Measurements from ENCODE around the gene PCSK5. TPM values are rescaled to one million over a fixed set of nuclear protein-coding genes. Genes with fewer than 3 reads are reported as not detected.

Gene PCSK5
- total and polyA plus RNA-seq, 2 of the 8 experiments (the other 6 are each of a cell fraction or from before 2014, with no cell fraction given): 5.5 to 10.7 TPM

- no peak overlapping the region for H2BK12ac ChIP-seq (ENCODE audit: low read depth, low read length)
These were observed 39.7 kb downstream of the PCSK5 start for GRCh38 chr9:75930190-75930589.

More at GRCh38 chr9:75930190-75930589, 39.7 kb downstream of the PCSK5 start:
- Histone ChIP-seq H3K9me3 (ENCODE audit: insufficient read depth in 2 of 2, low read depth in 1 of 2, low read length in 1 of 2) (no peaks in the 10 kb centered on the region), H2BK120ac (replicated peaks; ENCODE audit: low read depth, low read length) (no peak overlapping the region), H3K18ac (ENCODE audit: extremely low read depth, low read length) (no peak overlapping the region), H4K91ac (replicated peaks; ENCODE audit: insufficient read length, low read length) (no peak overlapping the region), H3K4me2 (ENCODE audit: insufficient read depth in 1 of 2, low read depth in 2 of 2, low read length in 2 of 2) (no peak overlapping the region), H3K14ac (ENCODE audit: insufficient read length) (no peak overlapping the region), H3K23me2 (ENCODE audit: low read depth, low read length) (no peaks in the 10 kb centered on the region), H4K8ac (ENCODE audit: extremely low read depth, insufficient read depth, low read length) (no peak overlapping the region), H4K5ac (ENCODE audit: insufficient read length, low read depth, low read length) (no peak overlapping the region), H3K23ac (ENCODE audit: insufficient read length) (no peak overlapping the region), H2AFZ (ENCODE audit: low read length) (no peak overlapping the region), H3K27ac (ENCODE audit: low read depth, low read length) (no peak overlapping the region), H2BK20ac (ENCODE audit: low read length) (no peak overlapping the region), H3K36me3 (ENCODE audit: control insufficient read depth in 2 of 4, insufficient read depth in 4 of 4, low read length in 3 of 4) (peaks cover 0 to 4% (median 0%) of the 10 kb centered on the region in 4 experiments; a peak in 3 of 8 replicates), H2AK5ac (ENCODE audit: low read depth, low read length) (no peak overlapping the region), H2BK15ac (ENCODE audit: low read length) (no peak overlapping the region), H3K79me2 (ENCODE audit: control insufficient read depth in 1 of 2, insufficient read depth in 2 of 2, low read length in 2 of 2) (peaks cover 0 to 41% of the 10 kb centered on the region in 2 experiments; a peak in 2 of 4 replicates), H2BK5ac (ENCODE audit: low read depth, low read length) (no peak overlapping the region), H3K4ac (replicated peaks; ENCODE audit: insufficient read length, low read depth, low read length) (no peak overlapping the region), H3K56ac (replicated peaks; ENCODE audit: insufficient read length, low read depth, low read length) (no peak overlapping the region), H3K4me3 (ENCODE audit: extremely low read depth in 1 of 4, insufficient read depth in 2 of 4, low read depth in 3 of 4, low read length in 4 of 4) (no peak overlapping the region), H3K4me1 (replicated peaks in 1 of 4; ENCODE audit: control insufficient read depth in 3 of 4, insufficient read depth in 4 of 4, low read length in 3 of 4) (peaks cover 0 to 18% (median 13%) of the 10 kb centered on the region in 4 experiments; a peak in 5 of 7 replicates), H3K79me1 (ENCODE audit: low read depth, low read length) (peaks cover 2% of the 10 kb centered on the region; the same call in 1 of the 2 replicates), H3K27me3 (replicated peaks in 1 of 4; ENCODE audit: control insufficient read depth in 3 of 4, extremely low read depth in 1 of 4, insufficient read depth in 3 of 4, low read length in 3 of 4) (no peaks in the 10 kb centered on the region), H3K9ac (replicated peaks in 1 of 4; ENCODE audit: extremely low read depth in 1 of 4, low read depth in 3 of 4, low read length in 3 of 4) (no peak overlapping the region), H4K20me1 (replicated peaks in 1 of 2; ENCODE audit: control insufficient read depth in 1 of 2, insufficient read depth in 2 of 2, low read length in 2 of 2) (peaks cover 0 to 2% of the 10 kb centered on the region in 2 experiments)
- no peak for DNase-seq (ENCODE audit: low read depth in 1 of 2, low spot score in 2 of 2)
- ChIA-PET POLR2A (ENCODE audit: partially characterized antibody) (no interaction called here), CTCF (ENCODE audit: partially characterized antibody) (interaction anchor here (1.4 kb wide), 1 partner anchor 13 kb away, joined by 4 read pairs; no protein-coding TSS in a partner anchor)
- WGBS, 2 experiments (ENCODE audit: extremely low coverage in 1 of 2, insufficient coverage in 1 of 2, insufficient read length in 1 of 2, insufficient replicate concordance in 2 of 2, low coverage in 1 of 2, low lambda C conversion rate in 2 of 2, missing lambda C conversion rate in 1 of 2): 90% methylated on average over 4 of the region's 4 CpGs; no CpG with 5 or more reads in 1 of the 2 experiments
- no peak for FAIRE-seq
- TF ChIP-seq RFX5 (IDR thresholded peaks at IDR 0.05; ENCODE audit: borderline replicate concordance, low read depth, low read length) (no peak), POLR2AphosphoS5 (IDR thresholded peaks at IDR 0.05; ENCODE audit: low read depth, low read length) (no peak), E2F6 (IDR thresholded peaks at IDR 0.05) (no peak), JUN (IDR thresholded peaks at IDR 0.05; ENCODE audit: low read depth, low read length) (no peak), EP300 (IDR thresholded peaks at IDR 0.05; ENCODE audit: borderline replicate concordance in 1 of 2, low read depth in 2 of 2, low read length in 2 of 2) (no peak)
- TF ChIP-seq, protein P1, sequence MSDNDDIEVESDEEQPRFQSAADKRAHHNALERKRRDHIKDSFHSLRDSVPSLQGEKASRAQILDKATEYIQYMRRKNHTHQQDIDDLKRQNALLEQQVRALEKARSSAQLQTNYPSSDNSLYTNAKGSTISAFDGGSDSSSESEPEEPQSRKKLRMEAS (IDR thresholded peaks at IDR 0.05): no peak
